ENCODE results near the gene RITA1.

DNA sequence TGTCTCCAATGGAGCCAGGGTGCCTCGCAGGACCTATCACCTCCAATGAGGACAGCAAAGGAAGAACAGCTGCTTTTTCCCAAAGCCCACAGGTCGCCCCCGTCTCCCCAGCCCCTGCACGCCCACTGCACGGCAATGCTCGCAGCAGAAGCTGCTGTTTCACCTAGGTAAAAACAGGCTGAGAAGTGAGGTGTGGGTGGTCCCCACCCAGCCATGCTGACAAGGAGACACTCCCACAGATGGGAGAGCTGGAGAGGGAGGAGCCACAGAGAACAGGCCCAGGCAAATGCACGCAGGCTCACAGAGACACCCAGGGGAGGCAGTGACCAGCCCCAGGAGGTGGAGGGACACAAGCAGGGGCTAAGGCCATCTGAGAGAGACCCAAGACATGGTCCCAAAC lies 25.6 kb upstream of the RITA1 start:
- TF ChIP-seq, protein P1, sequence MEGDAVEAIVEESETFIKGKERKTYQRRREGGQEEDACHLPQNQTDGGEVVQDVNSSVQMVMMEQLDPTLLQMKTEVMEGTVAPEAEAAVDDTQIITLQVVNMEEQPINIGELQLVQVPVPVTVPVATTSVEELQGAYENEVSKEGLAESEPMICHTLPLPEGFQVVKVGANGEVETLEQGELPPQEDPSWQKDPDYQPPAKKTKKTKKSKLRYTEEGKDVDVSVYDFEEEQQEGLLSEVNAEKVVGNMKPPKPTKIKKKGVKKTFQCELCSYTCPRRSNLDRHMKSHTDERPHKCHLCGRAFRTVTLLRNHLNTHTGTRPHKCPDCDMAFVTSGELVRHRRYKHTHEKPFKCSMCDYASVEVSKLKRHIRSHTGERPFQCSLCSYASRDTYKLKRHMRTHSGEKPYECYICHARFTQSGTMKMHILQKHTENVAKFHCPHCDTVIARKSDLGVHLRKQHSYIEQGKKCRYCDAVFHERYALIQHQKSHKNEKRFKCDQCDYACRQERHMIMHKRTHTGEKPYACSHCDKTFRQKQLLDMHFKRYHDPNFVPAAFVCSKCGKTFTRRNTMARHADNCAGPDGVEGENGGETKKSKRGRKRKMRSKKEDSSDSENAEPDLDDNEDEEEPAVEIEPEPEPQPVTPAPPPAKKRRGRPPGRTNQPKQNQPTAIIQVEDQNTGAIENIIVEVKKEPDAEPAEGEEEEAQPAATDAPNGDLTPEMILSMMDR (IDR thresholded peaks at IDR 0.05; ENCODE audit: low read depth, low read length) = no peak
- no peak for TF ChIP-seq EZH2phosphoT487 (IDR thresholded peaks at IDR 0.05; ENCODE audit: low read depth)

All from OCI-LY3 (cell line).